Uterus (tissue), 4 donors: Measurements from ENCODE around the gene BRAF. TPM values are rescaled to one million over a fixed set of nuclear protein-coding genes. Genes with fewer than 3 reads are reported as not detected.

Experiments
- DNase-seq, 2 donors: peaks; one replicate each; pipeline ENCODE4 v3.0.0-alpha.2; 2019 to 2020
- H3K27ac ChIP-seq, 2 donors: fragments of 200-600 bp; sonication (generic); 1 replicate in 1 of 2; 2 replicates in 1 of 2; pipeline ENCODE4 v1.5.1; 2016 to 2018
- H3K27me3 ChIP-seq, 2 donors: fragments of 200-600 bp; sonication (generic); one replicate each; pipeline ENCODE4 v1.5.1; 2018 to 2019; ENCODE audit warnings: control low read depth in 1 of 2
- H3K36me3 ChIP-seq, 2 donors: fragments of 200-600 bp; sonication (generic); one replicate each; pipeline ENCODE4 v1.5.1; 2019; ENCODE audit warnings: control low read depth in 1 of 2
- H3K4me1 ChIP-seq, 2 donors: fragments of 200-600 bp; sonication (generic); one replicate each; pipeline ENCODE4 v1.5.1; 2018 to 2019; ENCODE audit warnings: control low read depth in 1 of 2
- H3K4me3 ChIP-seq, 2 donors: fragments of 200-600 bp; sonication (generic); 1 replicate in 1 of 2; 2 replicates in 1 of 2; pipeline ENCODE4 v1.5.1; 2018 to 2019; ENCODE audit warnings: mild to moderate bottlenecking in 1 of 2
- H3K9me3 ChIP-seq, 2 donors: fragments of 200-600 bp; sonication (generic); one replicate each; pipeline ENCODE4 v1.5.1; 2019; ENCODE audit warnings: control low read depth in 1 of 2
- CTCF ChIP-seq, 4 experiments: fragments of 200-600 bp in 2 of 4; fragments of 450-650 bp in 2 of 4; sonication (generic) in 2 of 4; IDR thresholded peaks; one replicate each; pipeline ENCODE4 v1.5.1; 2016 to 2019; ENCODE audit warnings: antibody characterized with exemption in 4 of 4, mild to moderate bottlenecking in 2 of 4, moderate library complexity in 1 of 4
- POLR2A ChIP-seq, 2 donors: fragments of 450-650 bp; IDR thresholded peaks; one replicate each; pipeline ENCODE4 v1.6.1; 2016; ENCODE audit warnings: antibody characterized with exemption in 2 of 2, mild to moderate bottlenecking in 1 of 2, moderate library complexity in 1 of 2
- intact Hi-C: fragments of 100-400 bp; cut with DNase I; formaldehyde crosslinking; loops from one replicate; pipeline ENCODE4 v1.15.1; 2023; ENCODE audit warnings: low total_unique reads
- total RNA-seq, 4 donors: library from RNA; depleted of rRNA in 3 of 4; stranded (reverse); fragments of >200 nt in 3 of 4; gene quantifications; one replicate each; pipeline versions ENCODE4 v1.1.0 to v1.2.4, GENCODE V29; 2014 to 2023
- donor health status: DM: yes; HTN: yes; CAD: no.

The BRAF gene
- total RNA-seq, 4 donors from 2014 or later, result 42.6 to 76.8 (median 66.5) TPM

- no peak for TF ChIP-seq CTCF (IDR thresholded peaks at IDR 0.05)
- no peak for TF ChIP-seq POLR2A (IDR thresholded peaks at IDR 0.05)
- intact Hi-C loops, result no loop called here
- no peak overlapping the region for H3K4me3 ChIP-seq
- H3K4me1 ChIP-seq, result no peaks in the 10 kb centered on the region
- no peaks in the 10 kb centered on the region for H3K27me3 ChIP-seq
- no peak overlapping the region for H3K27ac ChIP-seq
- no peaks in the 10 kb centered on the region for H3K36me3 ChIP-seq
- H3K9me3 ChIP-seq, result no peaks in the 10 kb centered on the region
- no peak for DNase-seq
These were observed 24.8 kb downstream of the BRAF start for GRCh38 chr7:140899883-140900282.

GRCh38 chr7:140898786-140899536, 25.8 kb downstream of the BRAF start:
- H3K27me3 ChIP-seq, result no peaks in the 10 kb centered on the region
- no peaks in the 10 kb centered on the region for H3K36me3 ChIP-seq
- no peak overlapping the region for H3K4me3 ChIP-seq
- intact Hi-C loops, result no loop called here
- no peaks in the 10 kb centered on the region for H3K9me3 ChIP-seq
- DNase-seq, result no peak
- H3K4me1 ChIP-seq, result no peaks in the 10 kb centered on the region
- TF ChIP-seq POLR2A (IDR thresholded peaks at IDR 0.05), result no peak
- no peak for TF ChIP-seq CTCF (IDR thresholded peaks at IDR 0.05)
- no peak overlapping the region for H3K27ac ChIP-seq

- Histone ChIP-seq H3K4me1 (no peaks in the 10 kb centered on the region), H3K27me3 (no peaks in the 10 kb centered on the region), H3K36me3 (no peaks in the 10 kb centered on the region), H3K4me3 (no peak overlapping the region), H3K27ac (no peak overlapping the region), H3K9me3 (no peaks in the 10 kb centered on the region)
- intact Hi-C loops, result no loop called here
- TF ChIP-seq POLR2A (IDR thresholded peaks at IDR 0.05), result no peak
- TF ChIP-seq CTCF (IDR thresholded peaks at IDR 0.05), result no peak
- no peak for DNase-seq
These were observed 27.7 kb downstream of the BRAF start for GRCh38 chr7:140896996-140897395.

GRCh38 chr7:140889645-140890044, 35.1 kb downstream of the BRAF start:
- Histone ChIP-seq H3K27ac (no peak overlapping the region), H3K4me1 (peaks cover 0 to 3% of the 10 kb centered on the region in 2 donors), H3K9me3 (no peaks in the 10 kb centered on the region), H3K4me3 (no peak overlapping the region), H3K36me3 (no peaks in the 10 kb centered on the region), H3K27me3 (no peaks in the 10 kb centered on the region)
- DNase-seq, result no peak
- TF ChIP-seq CTCF (IDR thresholded peaks at IDR 0.05) (no peak), POLR2A (IDR thresholded peaks at IDR 0.05) (no peak)
- intact Hi-C loops, result no loop called here

- no peak for DNase-seq
- Histone ChIP-seq H3K9me3 (no peaks in the 10 kb centered on the region), H3K36me3 (no peaks in the 10 kb centered on the region), H3K27ac (no peak overlapping the region), H3K4me1 (peaks cover 0 to 3% of the 10 kb centered on the region in 2 donors), H3K27me3 (no peaks in the 10 kb centered on the region), H3K4me3 (no peak overlapping the region)
- intact Hi-C loops, result no loop called here
- TF ChIP-seq CTCF (IDR thresholded peaks at IDR 0.05), result no peak
- TF ChIP-seq POLR2A (IDR thresholded peaks at IDR 0.05), result no peak
These were observed 35.6 kb downstream of the BRAF start for GRCh38 chr7:140889150-140889549.
